CD4-positive, alpha-beta T cell treated with Interleukin-4 for 4 hours (primary cell): ENCODE measurements around the gene SMIM10.
A peak's percentile ranks its signal among the peaks of the same experiment; 100 is the strongest.
"Not testable (repeated sequence)": the region's sequence is repeated elsewhere in the genome, so short reads cannot be mapped to it uniquely, and the experiment has no call there.

ENCODE experiments used
- DNase-seq: peaks from one replicate; pipeline ENCODE4 v3.0.0-alpha.2; 2020

Gene SMIM10

GRCh38 chrX:134990801-134991481, at the start of gene SMIM10:
TSS of gene SMIM10 (plus strand) at chrX:134990991. CDS start at chrX:134991096, 105 bp downstream.
- peak; percentile 1 for DNase-seq

- not testable (repeated sequence) for DNase-seq
These were observed 44.4 kb upstream of the SMIM10 start for GRCh38 chrX:134946364-134946763.

GRCh38 chrX:134948333-134949241, 42.2 kb upstream of the SMIM10 start:
- DNase-seq: no peak

GRCh38 chrX:134949271-134949670, 41.5 kb upstream of the SMIM10 start:
- DNase-seq: no peak

- no peak for DNase-seq
These were observed 33.0 kb upstream of the SMIM10 start for GRCh38 chrX:134957836-134958235.

GRCh38 chrX:134960366-134960765, 30.4 kb upstream of the SMIM10 start:
- DNase-seq: not testable (repeated sequence)

GRCh38 chrX:134963041-134963440, 27.8 kb upstream of the SMIM10 start:
- DNase-seq: no peak

GRCh38 chrX:134969726-134970125, 21.1 kb upstream of the SMIM10 start:
- no peak for DNase-seq

GRCh38 chrX:134971926-134972325, 18.9 kb upstream of the SMIM10 start:
- DNase-seq: no peak

GRCh38 chrX:134975516-134975915, 15.3 kb upstream of the SMIM10 start:
- DNase-seq: no peak

GRCh38 chrX:134981910-134982309, 8.9 kb upstream of the SMIM10 start:
- no peak for DNase-seq

GRCh38 chrX:134982748-134983147, 8.0 kb upstream of the SMIM10 start:
- no peak for DNase-seq

- no peak for DNase-seq
These were observed 5.3 kb upstream of the SMIM10 start for GRCh38 chrX:134985479-134985878.

- no peak for DNase-seq
These were observed 353 bp upstream of the SMIM10 start for GRCh38 chrX:134990475-134990800.

GRCh38 chrX:134997646-134998045, 6.9 kb downstream of the SMIM10 start:
- no peak for DNase-seq

- DNase-seq: no peak
These were observed 7.5 kb downstream of the SMIM10 start for GRCh38 chrX:134998246-134998645.

GRCh38 chrX:134999469-134999868, 8.7 kb downstream of the SMIM10 start:
- peak; percentile 28 for DNase-seq

- no peak for DNase-seq
These were observed 9.7 kb downstream of the SMIM10 start for GRCh38 chrX:135000516-135000915.

GRCh38 chrX:135003876-135004623, 13.3 kb downstream of the SMIM10 start:
- peak; percentile 84 for DNase-seq

- DNase-seq: no peak
These were observed 15.4 kb downstream of the SMIM10 start for GRCh38 chrX:135006187-135006586.

- no peak for DNase-seq
These were observed 18.3 kb downstream of the SMIM10 start for GRCh38 chrX:135009057-135009610.

GRCh38 chrX:135009838-135010237, 19.0 kb downstream of the SMIM10 start:
- DNase-seq: no peak

- no peak for DNase-seq
These were observed 20.1 kb downstream of the SMIM10 start for GRCh38 chrX:135010921-135011320.
